Measurements from ENCODE around the gene TRIM69.

DNA sequence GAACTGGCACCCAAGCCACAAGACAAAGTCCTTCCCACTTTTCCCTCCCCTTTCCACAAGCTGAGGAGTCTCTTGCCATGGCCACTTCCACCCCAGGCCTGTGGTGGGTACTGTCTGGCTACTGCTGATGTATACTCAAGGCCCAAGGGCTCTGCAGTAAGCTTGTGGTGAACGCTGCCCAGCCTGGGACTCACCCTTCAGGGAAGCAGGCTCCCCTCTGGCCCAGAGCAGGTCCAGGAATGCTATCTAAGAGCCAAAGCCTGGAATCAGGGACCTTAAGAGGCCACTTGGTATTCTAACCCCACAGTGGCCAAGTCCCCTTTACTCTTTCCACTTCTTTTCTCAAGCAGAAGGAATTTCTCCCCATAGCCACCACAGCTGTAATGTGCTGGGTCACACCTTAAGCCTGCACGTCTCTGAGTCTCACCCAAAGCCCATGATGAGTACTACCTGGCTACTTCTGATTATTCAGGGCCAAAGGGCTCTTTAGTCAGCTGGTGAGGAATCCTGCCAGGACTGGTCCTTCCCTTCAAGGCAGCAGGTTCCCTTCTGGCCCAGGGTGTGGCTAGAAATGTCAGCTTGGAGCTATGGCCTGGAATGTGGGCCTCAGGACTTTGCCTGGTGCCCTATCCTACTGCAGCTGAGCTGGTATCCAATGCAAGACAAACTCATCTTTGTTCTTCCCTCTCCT, 29.2 kb upstream of the TRIM69 start:
- TF ChIP-seq CTCF (IDR thresholded peaks at IDR 0.05; ENCODE audit: insufficient read depth, low read length) = no peak
- no peak for TF ChIP-seq POLR2AphosphoS5 (IDR thresholded peaks at IDR 0.05; ENCODE audit: low read depth)
- no peak for TF ChIP-seq GABPA (IDR thresholded peaks at IDR 0.05; ENCODE audit: low read depth)
